ENCODE data around the gene RCN1.
A peak's percentile ranks its signal among the peaks of the same experiment; 100 is the strongest.
"Not testable (repeated sequence)": the region's sequence is repeated elsewhere in the genome, so short reads cannot be mapped to it uniquely, and the experiment has no call there.

Gene RCN1

DNA sequence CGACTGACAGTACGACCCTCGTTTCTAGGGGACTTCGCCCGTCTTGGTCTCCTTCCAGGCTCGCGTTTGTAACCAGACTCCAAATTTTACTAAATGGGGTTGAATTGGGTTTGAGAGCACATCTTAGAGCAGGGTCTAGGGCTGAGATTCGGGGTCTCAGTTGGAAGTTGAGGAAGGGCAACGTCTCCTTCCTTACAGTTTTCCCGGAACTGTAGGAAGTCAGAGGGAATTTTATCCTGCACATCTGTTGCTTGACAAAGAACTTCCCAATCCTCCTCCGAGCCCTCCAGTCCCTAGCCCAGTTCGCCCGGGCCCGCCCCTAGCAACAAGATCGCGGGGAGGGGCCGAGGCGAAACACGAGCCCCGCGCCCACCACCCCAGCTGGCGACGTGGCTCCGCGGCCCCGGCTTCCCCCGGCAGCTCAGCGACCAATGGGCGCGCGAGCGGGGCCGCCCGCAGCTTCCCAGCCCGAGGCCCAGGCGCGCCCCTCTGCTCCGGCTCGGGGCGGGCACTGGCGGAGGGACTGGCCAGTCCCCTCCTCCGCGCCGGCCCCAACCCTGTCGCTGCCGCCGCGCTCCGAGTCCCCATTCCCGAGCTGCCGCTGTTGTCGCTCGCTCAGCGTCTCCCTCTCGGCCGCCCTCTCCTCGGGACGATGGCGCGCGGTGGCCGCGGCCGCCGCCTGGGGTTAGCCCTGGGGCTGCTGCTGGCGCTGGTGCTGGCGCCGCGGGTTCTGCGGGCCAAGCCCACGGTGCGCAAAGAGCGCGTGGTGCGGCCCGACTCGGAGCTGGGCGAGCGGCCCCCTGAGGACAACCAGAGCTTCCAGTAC is at the start of gene RCN1:
RCN1 (plus strand) TSS at position 530 of the 826 bp plus-strand sequence; CDS start at position 653, 123 bp downstream.
- peak in 2 of 3 donors; percentile 12 to 41 for DNase-seq (ENCODE audit: low read depth in 3 of 3)

DNA sequence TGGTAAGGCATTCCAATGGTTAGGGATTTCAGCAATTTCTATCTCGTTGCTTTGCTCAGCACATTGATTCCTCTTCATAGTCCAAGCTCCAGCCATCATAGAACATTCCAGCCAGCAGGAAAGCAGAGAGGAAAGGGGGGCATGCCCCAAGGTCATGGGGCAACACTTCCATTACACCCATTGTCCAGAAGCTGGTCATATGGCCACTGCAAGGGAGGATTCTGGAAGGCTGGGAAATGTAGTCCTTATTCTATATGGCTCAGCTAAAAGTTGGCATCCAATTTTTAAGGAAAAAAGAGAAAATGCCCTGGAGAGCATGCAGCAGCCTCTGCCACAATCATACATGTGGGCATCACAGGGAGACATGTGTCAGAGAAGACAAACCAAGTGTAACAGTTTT is 47.1 kb upstream of the RCN1 start:
- DNase-seq (ENCODE audit: low read depth in 3 of 3), result no peak

- no peak for DNase-seq (ENCODE audit: low read depth in 3 of 3)
These were observed 46.6 kb upstream of the RCN1 start for GRCh38 chr11:32044158-32044863.

GRCh38 chr11:32045456-32045855 is 45.4 kb upstream of the RCN1 start:
- no peak for DNase-seq (ENCODE audit: low read depth in 3 of 3)

- DNase-seq (ENCODE audit: low read depth in 3 of 3), result no peak
These were observed 40.6 kb upstream of the RCN1 start for GRCh38 chr11:32050264-32050663.

- peak; percentile 1 to 48 (median 30) for DNase-seq (ENCODE audit: low read depth in 3 of 3)
These were observed 38.7 kb upstream of the RCN1 start for GRCh38 chr11:32052215-32052614.

GRCh38 chr11:32053151-32053888 is 37.6 kb upstream of the RCN1 start:
- DNase-seq (ENCODE audit: low read depth in 3 of 3), result no peak

DNA sequence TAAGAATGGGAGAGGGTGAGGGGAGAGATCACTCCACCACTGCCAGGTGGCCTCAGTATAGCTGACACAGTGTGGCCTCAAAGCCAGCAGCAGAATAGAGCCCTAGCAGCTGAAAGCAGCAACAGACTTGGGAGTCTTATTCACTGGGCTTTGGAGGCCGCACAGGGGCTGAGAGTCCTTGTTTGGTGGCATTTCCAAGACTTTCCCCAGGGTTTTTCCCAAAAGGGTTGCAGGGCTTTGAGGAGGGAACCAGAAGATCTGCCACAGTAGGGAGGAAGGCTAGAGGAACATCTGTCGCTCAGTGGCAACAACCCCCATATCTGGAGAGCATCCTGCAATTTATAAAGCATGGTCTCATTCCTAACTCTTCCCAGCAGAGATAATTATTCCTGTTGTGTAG is 35.0 kb upstream of the RCN1 start:
- no peak for DNase-seq (ENCODE audit: low read depth in 3 of 3)

DNA sequence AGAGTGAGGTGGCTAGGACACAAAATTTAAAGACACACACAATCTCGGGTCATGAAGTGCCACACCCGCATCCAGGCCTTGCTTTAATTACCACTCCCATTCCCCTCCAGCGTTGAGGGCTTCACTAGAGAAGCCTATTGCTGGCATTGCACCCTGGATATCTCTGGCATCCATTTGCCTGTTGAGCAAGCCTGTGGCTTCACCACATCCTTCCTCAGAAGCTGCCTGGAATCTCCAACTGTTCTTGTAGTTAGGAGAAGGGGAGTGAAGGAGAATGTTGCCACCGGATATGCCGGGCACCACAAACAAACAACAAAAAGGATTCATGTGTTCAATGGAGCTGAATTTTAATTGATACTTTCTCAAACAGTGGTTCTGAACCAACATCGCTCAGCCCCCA is 34.4 kb upstream of the RCN1 start:
- no peak for DNase-seq (ENCODE audit: low read depth in 3 of 3)

- DNase-seq (ENCODE audit: low read depth in 3 of 3), result no peak
These were observed 31.0 kb upstream of the RCN1 start for GRCh38 chr11:32059686-32060462.

DNA sequence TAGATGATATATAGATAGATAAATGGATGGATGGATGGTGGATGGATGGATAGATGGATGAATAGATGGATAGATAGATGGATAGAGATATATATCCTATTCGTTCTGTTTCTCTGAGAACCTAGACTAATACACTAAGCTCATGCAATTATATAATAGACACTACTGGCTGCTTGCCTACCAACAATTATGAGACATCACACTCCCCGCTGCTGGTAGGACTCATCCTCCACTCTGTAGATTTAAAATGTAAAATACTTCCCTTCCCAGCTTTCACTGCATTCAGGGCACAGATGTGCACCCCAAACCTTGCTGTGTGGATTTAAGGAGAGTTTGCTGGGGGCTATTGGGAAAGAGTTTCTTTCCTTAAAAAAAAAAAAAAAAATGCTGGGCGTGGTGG is 28.3 kb upstream of the RCN1 start:
- DNase-seq (ENCODE audit: low read depth in 3 of 3), result no peak

GRCh38 chr11:32063031-32063430 is 27.8 kb upstream of the RCN1 start:
- not testable (repeated sequence) for DNase-seq (ENCODE audit: low read depth in 3 of 3)

DNA sequence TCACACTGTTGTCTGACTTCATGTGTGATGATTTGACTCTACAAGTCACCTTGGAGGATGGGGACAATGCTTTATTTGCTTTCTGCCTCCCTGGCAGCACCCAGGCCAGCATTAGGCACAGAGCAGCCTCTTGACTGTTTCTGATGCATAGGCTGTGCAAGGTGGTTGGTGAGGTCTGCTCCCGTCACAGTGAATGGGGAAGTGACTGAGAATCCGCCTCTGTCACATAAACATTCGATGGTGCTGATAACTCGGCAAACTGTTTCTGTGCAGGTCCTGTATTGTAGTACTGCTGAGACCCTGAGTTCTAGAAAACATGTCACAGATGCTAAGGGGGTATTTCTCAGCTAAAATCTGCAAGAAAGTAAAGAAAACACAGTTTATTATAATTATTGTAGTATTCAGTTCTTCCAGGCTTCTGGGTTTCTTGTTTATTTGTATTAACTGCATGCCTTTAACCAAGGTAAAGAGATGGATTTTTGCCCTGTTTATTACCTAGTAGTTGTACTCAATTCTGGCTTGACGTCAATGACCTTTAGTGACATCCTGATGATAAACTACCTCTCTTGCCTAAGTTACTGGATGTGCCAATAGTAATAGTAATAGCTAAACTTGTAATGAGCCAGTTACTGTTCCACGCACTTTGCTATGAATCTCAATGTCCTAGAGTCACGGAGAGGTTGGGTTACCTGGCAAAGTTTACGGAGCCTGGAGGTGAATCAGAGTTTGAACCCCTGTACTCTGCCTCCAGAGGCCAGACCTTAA is 24.8 kb upstream of the RCN1 start:
- no peak for DNase-seq (ENCODE audit: low read depth in 3 of 3)

- no peak for DNase-seq (ENCODE audit: low read depth in 3 of 3)
These were observed 22.6 kb upstream of the RCN1 start for GRCh38 chr11:32068134-32068870.

DNA sequence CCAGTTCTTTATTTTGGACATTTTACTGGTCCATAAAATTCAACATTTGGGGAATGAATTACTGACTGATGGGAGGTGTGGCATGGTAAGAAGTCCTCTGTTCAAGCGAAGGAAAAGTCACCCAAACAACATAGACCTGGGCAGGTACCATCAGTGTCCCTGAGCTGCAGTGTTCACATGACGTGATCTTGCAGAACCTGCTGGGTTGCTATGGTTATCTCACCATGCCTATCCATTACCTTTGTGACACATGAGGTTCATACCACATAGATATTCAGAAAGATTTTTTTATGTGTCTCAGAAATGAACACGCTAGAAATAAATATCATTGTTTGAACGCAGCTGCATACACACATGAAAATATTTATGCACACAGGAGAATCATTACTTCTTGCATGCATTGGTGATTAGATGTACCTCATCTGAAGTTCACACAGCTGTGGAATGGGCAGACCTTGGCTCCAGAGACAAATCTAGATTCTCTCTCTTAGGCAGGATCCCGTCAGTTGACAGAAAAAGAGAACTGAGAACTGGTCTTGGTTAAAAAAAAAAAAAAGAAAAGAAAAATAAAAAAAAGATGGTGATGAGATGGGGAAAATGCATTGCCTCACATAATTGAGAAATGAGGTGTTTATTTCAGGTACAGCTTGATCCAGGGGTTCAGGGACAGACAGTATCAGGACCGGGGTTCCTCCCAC is 21.4 kb upstream of the RCN1 start:
- DNase-seq (ENCODE audit: low read depth in 3 of 3), result no peak

GRCh38 chr11:32070692-32071091 is 20.2 kb upstream of the RCN1 start:
- DNase-seq (ENCODE audit: low read depth in 3 of 3), result no peak

- no peak for DNase-seq (ENCODE audit: low read depth in 3 of 3)
These were observed 19.1 kb upstream of the RCN1 start for GRCh38 chr11:32071811-32072210.

DNA sequence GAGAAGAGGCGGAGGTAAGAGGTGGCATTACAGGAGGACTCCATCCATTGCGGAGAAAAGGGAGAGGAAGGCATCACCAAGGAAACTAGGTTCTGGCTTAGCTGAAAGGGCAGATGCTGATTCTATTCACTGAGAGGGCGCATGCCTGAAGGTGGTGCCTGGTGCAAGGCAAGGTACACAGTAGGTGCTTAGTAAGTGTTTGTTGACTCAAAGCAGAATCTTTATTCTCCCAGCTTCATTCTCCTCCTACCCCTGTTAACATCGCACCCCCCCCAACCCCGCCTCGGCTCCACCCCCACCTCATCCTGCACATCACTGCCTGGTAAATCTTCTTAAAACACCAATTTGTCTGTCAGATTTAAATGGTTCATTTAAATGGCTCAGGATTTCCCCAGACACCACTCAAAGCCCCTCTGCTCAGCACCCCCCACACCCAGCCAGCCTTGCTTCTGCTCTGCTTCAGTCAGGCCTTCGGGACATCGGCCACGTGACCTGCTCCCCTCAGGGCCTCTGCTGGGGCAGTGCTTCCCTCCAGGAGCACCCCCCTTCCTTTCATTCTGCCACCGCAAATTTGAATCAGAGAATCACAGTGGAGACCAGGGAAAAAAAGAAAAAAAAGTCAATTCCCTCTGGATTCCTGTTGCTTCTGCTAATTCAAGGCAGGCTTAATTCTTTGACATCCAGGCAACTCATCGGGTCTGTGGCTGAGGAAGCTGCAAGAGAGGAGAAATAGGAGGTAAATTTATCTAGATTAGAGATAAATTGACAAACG is 17.8 kb upstream of the RCN1 start:
- no peak for DNase-seq (ENCODE audit: low read depth in 3 of 3)

GRCh38 chr11:32073644-32074026 is 17.2 kb upstream of the RCN1 start:
- no peak for DNase-seq (ENCODE audit: low read depth in 3 of 3)

All from stimulated activated CD4-positive, alpha-beta T cell treated with anti-CD3 and anti-CD28 coated beads, TNF-alpha, amount 100 ng/mL, for 48 hours (primary cell).